ENCODE data around the gene DYNC1H1.
A peak's percentile ranks its signal among the peaks of the same experiment; 100 is the strongest.

Gene DYNC1H1

DNA sequence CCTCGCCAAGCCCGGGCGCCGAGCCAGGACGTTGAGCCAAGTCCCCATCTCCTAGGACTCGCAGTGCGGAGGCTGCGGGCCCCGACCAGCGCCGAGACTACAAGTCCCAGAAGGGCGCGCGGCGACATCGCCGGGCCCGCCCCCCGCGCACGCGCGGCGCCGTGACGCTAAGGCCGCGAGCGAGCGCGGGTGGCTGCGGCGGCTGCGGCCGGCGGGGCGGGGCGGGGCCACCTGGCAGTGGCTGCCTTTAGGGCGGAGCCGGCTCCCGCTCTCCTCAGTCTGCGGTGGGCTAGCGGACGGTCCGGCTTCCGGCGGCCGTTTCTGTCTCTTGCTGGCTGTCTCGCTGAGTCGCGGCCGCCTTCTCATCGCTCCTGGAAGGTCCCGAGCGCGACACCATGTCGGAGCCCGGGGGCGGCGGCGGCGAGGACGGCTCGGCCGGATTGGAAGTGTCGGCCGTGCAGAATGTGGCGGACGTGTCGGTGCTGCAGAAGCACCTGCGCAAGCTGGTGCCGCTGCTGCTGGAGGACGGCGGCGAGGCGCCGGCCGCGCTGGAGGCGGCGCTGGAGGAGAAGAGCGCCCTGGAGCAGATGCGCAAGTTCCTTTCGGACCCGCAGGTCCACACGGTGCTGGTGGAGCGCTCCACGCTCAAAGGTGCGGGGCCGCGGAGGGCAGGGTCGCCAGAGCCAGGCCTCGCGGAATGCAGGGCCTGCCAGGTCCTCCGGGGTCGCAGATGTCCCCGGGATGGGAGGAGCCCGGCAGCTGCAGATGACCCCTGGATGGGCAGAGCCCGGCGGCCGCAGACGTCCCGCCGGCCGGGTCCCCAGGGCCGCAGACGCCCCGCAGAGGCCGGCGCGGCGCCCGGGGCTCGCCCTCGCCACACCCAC is at the start of gene DYNC1H1:
Gene DYNC1H1 (plus strand): TSS at position 277 of the 884 bp plus-strand sequence. CDS start 119 bp downstream, at position 396.
- H3K27ac ChIP-seq = peak within 1 kb of the TSS; percentile 89
- TF ChIP-seq, protein P1, sequence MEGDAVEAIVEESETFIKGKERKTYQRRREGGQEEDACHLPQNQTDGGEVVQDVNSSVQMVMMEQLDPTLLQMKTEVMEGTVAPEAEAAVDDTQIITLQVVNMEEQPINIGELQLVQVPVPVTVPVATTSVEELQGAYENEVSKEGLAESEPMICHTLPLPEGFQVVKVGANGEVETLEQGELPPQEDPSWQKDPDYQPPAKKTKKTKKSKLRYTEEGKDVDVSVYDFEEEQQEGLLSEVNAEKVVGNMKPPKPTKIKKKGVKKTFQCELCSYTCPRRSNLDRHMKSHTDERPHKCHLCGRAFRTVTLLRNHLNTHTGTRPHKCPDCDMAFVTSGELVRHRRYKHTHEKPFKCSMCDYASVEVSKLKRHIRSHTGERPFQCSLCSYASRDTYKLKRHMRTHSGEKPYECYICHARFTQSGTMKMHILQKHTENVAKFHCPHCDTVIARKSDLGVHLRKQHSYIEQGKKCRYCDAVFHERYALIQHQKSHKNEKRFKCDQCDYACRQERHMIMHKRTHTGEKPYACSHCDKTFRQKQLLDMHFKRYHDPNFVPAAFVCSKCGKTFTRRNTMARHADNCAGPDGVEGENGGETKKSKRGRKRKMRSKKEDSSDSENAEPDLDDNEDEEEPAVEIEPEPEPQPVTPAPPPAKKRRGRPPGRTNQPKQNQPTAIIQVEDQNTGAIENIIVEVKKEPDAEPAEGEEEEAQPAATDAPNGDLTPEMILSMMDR (conservative IDR thresholded peaks at IDR 0.05) = no peak
- peak; percentile 89 for TF ChIP-seq ZFX (IDR thresholded peaks at IDR 0.05)

GRCh38 chr14:101915871-101916815 is 48.2 kb upstream of the DYNC1H1 start:
- no peak for TF ChIP-seq ZFX (IDR thresholded peaks at IDR 0.05)
- TF ChIP-seq, protein P1 (conservative IDR thresholded peaks at IDR 0.05) = no peak
- no peak overlapping the region for H3K27ac ChIP-seq

DNA sequence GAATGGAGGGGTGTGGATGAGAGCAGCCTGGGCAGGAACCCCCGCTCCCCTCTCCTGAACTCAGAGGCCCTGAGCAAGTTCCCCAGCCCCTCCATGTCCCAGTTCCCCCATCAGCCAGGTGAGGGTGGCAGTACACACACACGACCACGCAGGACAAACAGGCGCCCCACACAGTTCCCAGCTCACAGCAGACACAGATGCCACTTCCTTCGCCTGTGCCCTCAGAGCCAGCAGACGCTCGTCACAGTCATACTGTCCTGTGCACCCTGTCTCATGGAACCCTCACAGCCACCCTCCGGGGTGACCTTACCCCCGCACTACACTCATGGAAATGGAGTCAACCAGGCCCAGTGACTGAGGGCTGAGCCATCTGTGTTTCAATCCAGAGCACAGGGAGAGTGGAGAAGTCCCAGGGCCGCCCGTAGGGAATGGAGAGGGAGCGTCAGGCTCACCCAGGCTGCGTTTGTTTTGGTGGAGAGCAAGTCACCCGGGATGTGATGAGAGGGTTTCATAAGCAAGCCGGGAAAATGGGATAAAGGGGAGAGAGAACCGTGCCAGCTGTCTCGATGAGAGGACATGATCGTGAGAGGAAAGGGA is 47.5 kb upstream of the DYNC1H1 start:
- no peak overlapping the region for H3K27ac ChIP-seq
- TF ChIP-seq ZFX (IDR thresholded peaks at IDR 0.05) = no peak
- TF ChIP-seq, protein P1 (conservative IDR thresholded peaks at IDR 0.05) = no peak

DNA sequence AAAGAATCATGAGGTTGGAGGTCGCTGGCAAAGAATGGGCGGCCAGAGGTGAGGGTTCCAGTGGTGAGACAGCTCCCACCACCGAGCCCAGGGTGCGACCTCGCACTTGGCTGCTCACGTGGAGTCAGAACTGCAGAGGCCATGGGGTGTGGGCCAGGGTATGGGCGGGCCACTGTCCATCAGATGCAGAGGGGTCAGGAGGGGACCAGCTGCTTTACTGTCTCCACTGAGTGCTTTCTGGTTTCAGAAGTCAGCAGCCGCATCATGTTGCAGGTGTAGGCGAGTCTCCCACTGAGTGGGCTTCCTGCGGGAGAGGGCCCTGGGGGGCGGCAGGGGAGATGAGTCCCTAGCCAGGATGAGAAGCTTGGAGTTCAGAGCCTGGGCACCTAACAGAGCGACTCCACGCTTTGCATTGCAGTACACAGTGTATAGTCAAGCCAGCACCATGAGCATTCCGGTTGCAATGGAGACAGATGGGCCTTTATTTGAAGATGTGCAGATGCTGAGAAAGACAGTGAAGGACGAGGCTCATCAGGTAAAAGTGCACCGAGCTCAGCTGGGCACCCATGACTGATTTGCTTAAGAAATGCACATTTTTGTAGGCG is 46.9 kb upstream of the DYNC1H1 start:
- H3K27ac ChIP-seq = no peak overlapping the region
- TF ChIP-seq, protein P1 (conservative IDR thresholded peaks at IDR 0.05) = no peak
- TF ChIP-seq ZFX (IDR thresholded peaks at IDR 0.05) = no peak

DNA sequence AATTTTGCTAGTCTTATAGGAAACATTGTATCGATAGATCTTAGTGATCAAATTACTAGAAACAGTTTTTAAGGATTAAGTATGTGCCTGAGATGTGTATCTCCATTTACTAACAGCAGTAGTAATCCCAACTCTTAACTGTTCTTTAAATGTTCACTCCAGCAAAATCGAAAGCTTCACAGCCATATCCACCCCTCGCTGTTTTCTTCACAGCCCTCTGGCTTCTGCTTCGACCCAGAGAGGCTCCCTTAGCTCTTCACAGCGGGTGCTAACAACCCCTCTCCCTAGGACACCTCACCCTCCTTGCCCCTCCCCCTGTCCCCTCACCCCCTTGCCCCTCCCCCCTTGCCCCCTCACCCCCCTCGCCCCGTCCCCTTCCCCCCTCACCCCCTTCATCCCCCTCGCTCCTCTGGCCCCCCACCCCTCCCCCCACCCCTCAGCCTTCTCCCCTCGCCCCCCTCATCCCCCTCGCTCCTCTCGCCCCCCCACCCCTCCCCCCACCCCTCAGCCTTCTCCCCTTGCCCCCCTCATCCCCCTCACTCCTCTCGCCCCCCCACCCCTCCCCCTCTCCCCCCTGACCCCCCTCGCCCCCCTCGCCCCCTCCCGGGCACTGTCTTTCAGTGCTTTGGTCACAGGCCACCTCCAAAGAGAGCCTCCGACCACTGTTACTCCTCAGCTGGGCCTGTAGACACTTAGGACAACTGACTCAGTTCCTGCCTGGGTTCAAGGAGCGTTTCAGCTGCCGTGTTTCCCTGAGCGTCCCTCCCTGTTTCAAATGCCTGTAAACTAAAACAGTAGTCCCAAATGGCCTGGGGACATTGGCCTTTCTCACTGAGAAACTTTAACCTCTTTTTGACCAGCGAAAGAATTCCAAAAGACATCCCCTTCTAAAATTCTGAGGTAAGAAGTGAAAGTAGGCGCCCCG is 46.0 kb upstream of the DYNC1H1 start:
- TF ChIP-seq, protein P1 (conservative IDR thresholded peaks at IDR 0.05) = no peak
- TF ChIP-seq ZFX (IDR thresholded peaks at IDR 0.05) = no peak
- no peak overlapping the region for H3K27ac ChIP-seq

GRCh38 chr14:101920271-101920670 is 44.1 kb upstream of the DYNC1H1 start:
- H3K27ac ChIP-seq = no peak overlapping the region
- TF ChIP-seq, protein P1 (conservative IDR thresholded peaks at IDR 0.05) = no peak

All from C4-2B (cell line).